NT2/D1 (cell line): Measurements from ENCODE around the gene WWTR1.

ENCODE experiments used
- DNase-seq: peaks from one replicate; pipeline ENCODE4 v3.0.0-alpha.2; 2011; ENCODE audit warnings: low read depth, low spot score
- H3K27me3 ChIP-seq: 2 replicates; pipeline ENCODE4 v1.6.0; 2011; ENCODE audit warnings: mild to moderate bottlenecking; ENCODE audit not compliant: insufficient read length, insufficient read depth
- H3K36me3 ChIP-seq: 2 replicates; pipeline ENCODE4 v1.6.1; 2011; ENCODE audit warnings: mild to moderate bottlenecking, low read length, mixed read lengths; ENCODE audit not compliant: insufficient read depth, insufficient read length
- H3K4me1 ChIP-seq: 2 replicates; pipeline ENCODE4 v1.5.1; 2011; ENCODE audit not compliant: insufficient read depth, insufficient read length
- H3K4me3 ChIP-seq: 2 replicates; pipeline ENCODE4 v1.5.1; 2011; ENCODE audit warnings: low read depth; ENCODE audit not compliant: insufficient read length
- H3K9ac ChIP-seq: 2 replicates; pipeline ENCODE4 v1.6.0; 2011; ENCODE audit warnings: low read depth; ENCODE audit not compliant: insufficient read length
- H3K9me3 ChIP-seq: 2 replicates; pipeline ENCODE4 v1.5.1; 2011; ENCODE audit warnings: mild to moderate bottlenecking, low read length; ENCODE audit not compliant: insufficient read depth
- SUZ12 ChIP-seq: IDR thresholded peaks from 2 replicates; pipeline ENCODE4 v1.6.1; 2011; ENCODE audit not compliant: insufficient read length, insufficient read depth; ENCODE audit errors: extremely low read depth
- YY1 ChIP-seq: IDR thresholded peaks from 2 replicates; pipeline ENCODE4 v1.6.1; 2011; ENCODE audit not compliant: insufficient read length, insufficient read depth
- ZNF274 ChIP-seq: IDR thresholded peaks from 2 replicates; pipeline ENCODE4 v1.6.1; 2011; ENCODE audit warnings: mild to moderate bottlenecking, low read depth, low read length

WWTR1 gene

GRCh38 chr3:149653564-149653963 lies 4.3 kb downstream of the WWTR1 start:
- Histone ChIP-seq H3K9ac (no peak overlapping the region), H3K4me3 (no peak overlapping the region), H3K36me3 (peaks cover 46% of the 10 kb centered on the region), H3K9me3 (no peaks in the 10 kb centered on the region), H3K27me3 (peaks cover 3% of the 10 kb centered on the region), H3K4me1 (no peaks in the 10 kb centered on the region)
- TF ChIP-seq ZNF274 (no peak), SUZ12 (no peak), YY1 (no peak)
- DNase-seq = no peak

DNA sequence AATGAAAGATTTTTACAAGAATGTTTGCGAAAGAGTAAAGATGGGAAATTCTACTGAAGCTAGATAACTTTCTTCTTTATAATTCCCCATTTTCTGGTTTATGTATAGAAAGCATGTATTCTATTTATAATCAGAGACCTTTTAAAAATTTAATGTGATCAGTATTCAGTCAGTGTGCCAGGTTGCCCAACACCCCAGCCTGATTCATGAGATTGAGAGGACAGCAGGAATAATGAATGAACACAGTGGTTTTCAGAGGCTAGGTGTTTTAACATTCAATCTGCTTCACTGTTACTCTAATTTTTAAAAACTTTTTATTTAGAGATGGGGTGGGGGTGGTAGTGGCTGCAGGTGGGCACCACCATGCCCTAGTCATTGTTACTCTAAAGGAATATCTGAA lies 4.7 kb downstream of the WWTR1 start:
- peaks cover 50% of the 10 kb centered on the region for H3K36me3 ChIP-seq
- H3K4me3 ChIP-seq = no peak overlapping the region
- TF ChIP-seq ZNF274 = no peak
- TF ChIP-seq YY1 = no peak
- no peak for TF ChIP-seq SUZ12
- peaks cover 3% of the 10 kb centered on the region for H3K27me3 ChIP-seq
- no peaks in the 10 kb centered on the region for H3K4me1 ChIP-seq
- DNase-seq = no peak
- H3K9ac ChIP-seq = no peak overlapping the region
- H3K9me3 ChIP-seq = no peaks in the 10 kb centered on the region

- no peak overlapping the region for H3K4me3 ChIP-seq
- no peak overlapping the region for H3K9ac ChIP-seq
- peaks cover 60% of the 10 kb centered on the region for H3K36me3 ChIP-seq
- no peaks in the 10 kb centered on the region for H3K4me1 ChIP-seq
- H3K27me3 ChIP-seq = no peaks in the 10 kb centered on the region
- TF ChIP-seq YY1 = no peak
- no peak for TF ChIP-seq ZNF274
- TF ChIP-seq SUZ12 = no peak
- H3K9me3 ChIP-seq = no peaks in the 10 kb centered on the region
- DNase-seq = no peak
These were observed 7.0 kb downstream of the WWTR1 start for GRCh38 chr3:149650828-149651227.

- no peak for DNase-seq
- no peaks in the 10 kb centered on the region for H3K9me3 ChIP-seq
- no peak overlapping the region for H3K9ac ChIP-seq
- H3K36me3 ChIP-seq = peaks cover 53% of the 10 kb centered on the region
- no peaks in the 10 kb centered on the region for H3K4me1 ChIP-seq
- no peak overlapping the region for H3K4me3 ChIP-seq
- no peak for TF ChIP-seq YY1
- TF ChIP-seq SUZ12 = no peak
- no peak for TF ChIP-seq ZNF274
- no peaks in the 10 kb centered on the region for H3K27me3 ChIP-seq
These were observed 9.3 kb downstream of the WWTR1 start for GRCh38 chr3:149648525-149648924.

- H3K4me3 ChIP-seq = no peak overlapping the region
- no peak overlapping the region for H3K9ac ChIP-seq
- H3K36me3 ChIP-seq = peaks cover 47% of the 10 kb centered on the region
- no peak for DNase-seq
- TF ChIP-seq SUZ12 (no peak), YY1 (no peak), ZNF274 (no peak)
- no peaks in the 10 kb centered on the region for H3K27me3 ChIP-seq
- no peaks in the 10 kb centered on the region for H3K4me1 ChIP-seq
- H3K9me3 ChIP-seq = no peaks in the 10 kb centered on the region
These were observed 10.0 kb downstream of the WWTR1 start for GRCh38 chr3:149647812-149648211.

GRCh38 chr3:149647285-149647684 lies 10.5 kb downstream of the WWTR1 start:
- DNase-seq = no peak
- Histone ChIP-seq H3K36me3 (peaks cover 43% of the 10 kb centered on the region), H3K4me1 (no peaks in the 10 kb centered on the region), H3K9me3 (no peaks in the 10 kb centered on the region), H3K4me3 (no peak overlapping the region), H3K9ac (no peak overlapping the region), H3K27me3 (no peaks in the 10 kb centered on the region)
- TF ChIP-seq YY1 = no peak

- Histone ChIP-seq H3K4me1 (no peaks in the 10 kb centered on the region), H3K36me3 (peaks cover 39% of the 10 kb centered on the region), H3K9me3 (no peaks in the 10 kb centered on the region), H3K9ac (no peak overlapping the region), H3K27me3 (no peaks in the 10 kb centered on the region), H3K4me3 (no peak overlapping the region)
- DNase-seq = no peak
- no peak for TF ChIP-seq YY1
- no peak for TF ChIP-seq SUZ12
- no peak for TF ChIP-seq ZNF274
These were observed 11.6 kb downstream of the WWTR1 start for GRCh38 chr3:149646181-149646766.
